Measurements from ENCODE around the gene DNAI7.

The DNAI7 gene

GRCh38 chr12:25194722-25195055 is 271 bp downstream of the DNAI7 start:
- DNase-seq (ENCODE audit: low read depth) = no peak
- TF ChIP-seq, protein P1, sequence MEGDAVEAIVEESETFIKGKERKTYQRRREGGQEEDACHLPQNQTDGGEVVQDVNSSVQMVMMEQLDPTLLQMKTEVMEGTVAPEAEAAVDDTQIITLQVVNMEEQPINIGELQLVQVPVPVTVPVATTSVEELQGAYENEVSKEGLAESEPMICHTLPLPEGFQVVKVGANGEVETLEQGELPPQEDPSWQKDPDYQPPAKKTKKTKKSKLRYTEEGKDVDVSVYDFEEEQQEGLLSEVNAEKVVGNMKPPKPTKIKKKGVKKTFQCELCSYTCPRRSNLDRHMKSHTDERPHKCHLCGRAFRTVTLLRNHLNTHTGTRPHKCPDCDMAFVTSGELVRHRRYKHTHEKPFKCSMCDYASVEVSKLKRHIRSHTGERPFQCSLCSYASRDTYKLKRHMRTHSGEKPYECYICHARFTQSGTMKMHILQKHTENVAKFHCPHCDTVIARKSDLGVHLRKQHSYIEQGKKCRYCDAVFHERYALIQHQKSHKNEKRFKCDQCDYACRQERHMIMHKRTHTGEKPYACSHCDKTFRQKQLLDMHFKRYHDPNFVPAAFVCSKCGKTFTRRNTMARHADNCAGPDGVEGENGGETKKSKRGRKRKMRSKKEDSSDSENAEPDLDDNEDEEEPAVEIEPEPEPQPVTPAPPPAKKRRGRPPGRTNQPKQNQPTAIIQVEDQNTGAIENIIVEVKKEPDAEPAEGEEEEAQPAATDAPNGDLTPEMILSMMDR (conservative IDR thresholded peaks at IDR 0.05; ENCODE audit: low read depth, low read length) = no peak

DNA sequence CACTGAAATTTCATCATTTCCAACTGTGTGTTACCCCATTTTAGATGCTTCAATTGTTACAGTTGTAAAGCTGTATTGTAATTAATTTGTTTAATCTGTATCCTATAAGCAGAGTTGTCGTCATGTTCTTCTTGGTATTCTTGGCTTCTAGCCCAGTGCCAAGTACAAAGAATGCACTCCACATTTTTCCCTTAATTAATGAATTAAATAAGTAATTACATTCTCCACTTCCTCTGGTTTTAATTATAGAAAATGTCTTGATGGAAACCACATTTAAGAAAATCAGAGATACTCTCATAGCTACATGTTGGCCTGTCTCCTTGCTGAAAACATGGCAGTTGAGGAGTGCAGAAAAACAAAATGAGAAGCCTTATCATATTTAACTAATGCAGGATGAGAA is 746 bp downstream of the DNAI7 start:
- TF ChIP-seq, protein P1 (conservative IDR thresholded peaks at IDR 0.05; ENCODE audit: low read depth, low read length) = no peak
- H3K4me3 ChIP-seq (ENCODE audit: low read length) = peak overlapping the region; percentile 82
- no peak for DNase-seq (ENCODE audit: low read depth)

More at GRCh38 chr12:25194722-25195055, 271 bp downstream of the DNAI7 start:
- H3K4me3 ChIP-seq (ENCODE audit: low read length) = peak overlapping the region; percentile 82

- TF ChIP-seq, protein P1 (conservative IDR thresholded peaks at IDR 0.05; ENCODE audit: low read depth, low read length) = no peak
- no peak for DNase-seq (ENCODE audit: low read depth)
- H3K4me3 ChIP-seq (ENCODE audit: low read length) = no peak overlapping the region
Measured at GRCh38 chr12:25190793-25191192, 4.2 kb downstream of the DNAI7 start.

DNA sequence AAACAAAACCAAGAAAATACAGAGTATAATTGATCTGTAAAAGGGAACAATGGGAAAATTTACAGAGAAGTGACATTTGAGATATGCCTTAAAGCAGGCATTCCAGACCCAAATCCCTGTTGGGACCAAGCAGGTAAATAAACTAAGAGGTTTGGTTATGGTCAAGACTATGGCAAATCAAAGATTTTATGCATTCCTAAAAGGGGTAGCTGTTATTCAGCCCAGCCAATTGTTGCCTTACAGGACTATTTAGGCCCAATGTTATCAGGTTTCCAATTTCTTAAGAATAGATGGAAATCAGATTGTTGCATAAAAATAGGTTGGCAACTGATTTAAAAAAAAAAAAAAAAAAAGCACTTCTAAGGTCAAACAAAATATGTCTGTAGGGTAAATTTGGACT is 5.3 kb downstream of the DNAI7 start:
- DNase-seq (ENCODE audit: low read depth) = no peak
- TF ChIP-seq, protein P1 (conservative IDR thresholded peaks at IDR 0.05; ENCODE audit: low read depth, low read length) = no peak
- no peak overlapping the region for H3K4me3 ChIP-seq (ENCODE audit: low read length)

- TF ChIP-seq, protein P1 (conservative IDR thresholded peaks at IDR 0.05; ENCODE audit: low read depth, low read length) = no peak
- no peak overlapping the region for H3K4me3 ChIP-seq (ENCODE audit: low read length)
- DNase-seq (ENCODE audit: low read depth) = peak; percentile 86
Measured at GRCh38 chr12:25187781-25188180, 7.2 kb downstream of the DNAI7 start.

GRCh38 chr12:25186788-25187402 is 8.1 kb downstream of the DNAI7 start:
- no peak for DNase-seq (ENCODE audit: low read depth)
- no peak overlapping the region for H3K4me3 ChIP-seq (ENCODE audit: low read length)
- TF ChIP-seq, protein P1 (conservative IDR thresholded peaks at IDR 0.05; ENCODE audit: low read depth, low read length) = no peak

- H3K4me3 ChIP-seq (ENCODE audit: low read length) = no peak overlapping the region
- TF ChIP-seq, protein P1 (conservative IDR thresholded peaks at IDR 0.05; ENCODE audit: low read depth, low read length) = no peak
- DNase-seq (ENCODE audit: low read depth) = no peak
Measured at GRCh38 chr12:25186038-25186787, 8.7 kb downstream of the DNAI7 start.
